Sigmoid colon (tissue), 7 donors: ENCODE data around the gene ZFHX2. TPM values are rescaled to one million over a fixed set of nuclear protein-coding genes. Genes with fewer than 3 reads are reported as not detected.

Experiments
- DNase-seq: peaks from one replicate; pipeline ENCODE4 v3.0.0-alpha.2; 2019
- H3K27ac ChIP-seq, 4 donors: fragments of 200-600 bp; sonication (generic); one replicate each; pipeline ENCODE4 v1.5.1; 2016 to 2019; ENCODE audit warnings: mild to moderate bottlenecking in 1 of 4
- H3K27me3 ChIP-seq, 3 donors: fragments of 200-600 bp; sonication (generic); one replicate each; pipeline ENCODE4 v1.5.1; 2019; ENCODE audit warnings: mild to moderate bottlenecking in 1 of 3
- H3K36me3 ChIP-seq, 4 donors: fragments of 200-600 bp; sonication (generic); one replicate each; pipeline ENCODE4 v1.5.1; 2016 to 2019
- H3K4me1 ChIP-seq, 4 donors: fragments of 200-600 bp; sonication (generic); one replicate each; pipeline ENCODE4 v1.5.1; 2017 to 2019
- H3K4me3 ChIP-seq, 4 donors: fragments of 200-600 bp; sonication (generic); one replicate each; pipeline ENCODE4 v1.5.1; 2017 to 2019; ENCODE audit warnings: mild to moderate bottlenecking in 2 of 4, moderate library complexity in 1 of 4
- H3K9me3 ChIP-seq, 4 donors: fragments of 200-600 bp in 3 of 4; sonication (generic) in 3 of 4; one replicate each; pipeline versions ENCODE4 v1.5.1 to v1.6.1; 2013 to 2019
- CTCF ChIP-seq, 4 experiments: fragments of 450-650 bp in 3 of 4; fragments of 200-600 bp in 1 of 4; IDR thresholded peaks; one replicate each; pipeline ENCODE4 v1.5.1; 2016 to 2019; ENCODE audit warnings: antibody characterized with exemption in 4 of 4, mild to moderate bottlenecking in 3 of 4, moderate library complexity in 2 of 4
- EP300 ChIP-seq, 4 donors: sonication (generic); formaldehyde crosslinking; IDR thresholded peaks; one replicate each; pipeline ENCODE4 v1.6.1; 2017; ENCODE audit warnings: antibody characterized with exemption in 4 of 4
- POLR2A ChIP-seq, 2 donors: fragments of 450-650 bp; IDR thresholded peaks; one replicate each; pipeline ENCODE4 v1.6.1; 2016; ENCODE audit warnings: antibody characterized with exemption in 2 of 2, mild to moderate bottlenecking in 2 of 2, moderate library complexity in 2 of 2
- POLR2AphosphoS5 ChIP-seq, 4 donors: sonication (generic); formaldehyde crosslinking; IDR thresholded peaks; one replicate each; pipeline ENCODE4 v1.6.1; 2017; ENCODE audit warnings: antibody characterized with exemption in 4 of 4
- WGBS, 2 donors: extraction: QIAGEN DNeasy Blood & Tissue Kit; methylation state at CpG; one replicate each; pipeline ENCODE4 v1.1.7; 2013; 5-methylcytosine and 5-hydroxymethylcytosine counted together
- intact Hi-C: fragments of 100-400 bp; cut with DNase I; formaldehyde crosslinking; loops from one replicate; pipeline ENCODE4 v1.15.1; 2023
- polyA plus RNA-seq, 3 donors: library from polyadenylated mRNA; stranded (reverse); fragments of 200-250 nt; gene quantifications; one replicate each; pipeline ENCODE4 v1.2.3, GENCODE V29; 2013
- total RNA-seq, 4 donors: library from RNA; depleted of rRNA; stranded (reverse); fragments of >200 nt; gene quantifications; one replicate each; pipeline ENCODE4 v1.1.0, GENCODE V29; 2016
- donor health status: healthy with polysubstance abuse.
- donor health status: Bipolar disorder and iron deficiency.
- donor health status: healthy.

ZFHX2 gene
- total and polyA plus RNA-seq, 7 donors = under 0.01 to 1.9 (median 0.56) TPM; not detected in 1

- Histone ChIP-seq H3K27me3 (no peaks in the 10 kb centered on the region), H3K36me3 (peaks cover 0 to 13% (median 0%) of the 10 kb centered on the region in 4 donors), H3K4me3 (no peak overlapping the region), H3K9me3 (no peaks in the 10 kb centered on the region), H3K4me1 (peaks cover 0 to 3% (median 1%) of the 10 kb centered on the region in 4 donors), H3K27ac (no peak overlapping the region)
- DNase-seq = no peak
- no peak for TF ChIP-seq EP300 (IDR thresholded peaks at IDR 0.05)
- no peak for TF ChIP-seq POLR2A (IDR thresholded peaks at IDR 0.05)
- TF ChIP-seq CTCF (IDR thresholded peaks at IDR 0.05) = no peak
- intact Hi-C loops = no loop called here
- WGBS, 2 donors = 94 to 96% methylated on average over 16 of the region's 16 CpGs
These were observed 17.7 kb downstream of the ZFHX2 start for GRCh38 chr14:23533652-23534435.

- DNase-seq = no peak
- H3K4me1 ChIP-seq = no peaks in the 10 kb centered on the region
- H3K9me3 ChIP-seq = no peaks in the 10 kb centered on the region
- H3K4me3 ChIP-seq = no peak overlapping the region
- intact Hi-C loops = no loop called here
- no peak for TF ChIP-seq CTCF (IDR thresholded peaks at IDR 0.05)
- TF ChIP-seq EP300 (IDR thresholded peaks at IDR 0.05) = no peak
- no peak for TF ChIP-seq POLR2AphosphoS5 (IDR thresholded peaks at IDR 0.05)
- TF ChIP-seq POLR2A (IDR thresholded peaks at IDR 0.05) = no peak
- no peaks in the 10 kb centered on the region for H3K27me3 ChIP-seq
- H3K27ac ChIP-seq = no peak overlapping the region
- 95 to 96% methylated on average over 7 of the region's 7 CpGs for WGBS, 2 donors
- peaks cover 0 to 13% (median 0%) of the 10 kb centered on the region in 4 donors for H3K36me3 ChIP-seq
These were observed 18.9 kb downstream of the ZFHX2 start for GRCh38 chr14:23532658-23533057.

- Histone ChIP-seq H3K27me3 (no peaks in the 10 kb centered on the region), H3K27ac (no peak overlapping the region), H3K36me3 (peaks cover 0 to 13% (median 0%) of the 10 kb centered on the region in 4 donors), H3K9me3 (no peaks in the 10 kb centered on the region), H3K4me1 (no peaks in the 10 kb centered on the region), H3K4me3 (no peak overlapping the region)
- DNase-seq = no peak
- WGBS, 2 donors = 94 to 95% methylated on average over 12 of the region's 12 CpGs
- intact Hi-C loops = no loop called here
- TF ChIP-seq POLR2AphosphoS5 (IDR thresholded peaks at IDR 0.05) = no peak
- TF ChIP-seq EP300 (IDR thresholded peaks at IDR 0.05) = no peak
- TF ChIP-seq POLR2A (IDR thresholded peaks at IDR 0.05) = no peak
- TF ChIP-seq CTCF (IDR thresholded peaks at IDR 0.05) = no peak
These were observed 20.2 kb downstream of the ZFHX2 start for GRCh38 chr14:23531391-23531790.

- H3K4me1 ChIP-seq = no peaks in the 10 kb centered on the region
- intact Hi-C loops = no loop called here
- TF ChIP-seq POLR2A (IDR thresholded peaks at IDR 0.05) (no peak), EP300 (IDR thresholded peaks at IDR 0.05) (no peak), POLR2AphosphoS5 (IDR thresholded peaks at IDR 0.05) (no peak), CTCF (IDR thresholded peaks at IDR 0.05) (no peak)
- WGBS, 2 donors = 66 to 84% methylated on average over 10 of the region's 10 CpGs
- H3K27ac ChIP-seq = no peak overlapping the region
- H3K27me3 ChIP-seq = no peaks in the 10 kb centered on the region
- peaks cover 0 to 19% (median 0%) of the 10 kb centered on the region in 4 donors for H3K36me3 ChIP-seq
- H3K4me3 ChIP-seq = no peak overlapping the region
- no peak for DNase-seq
- no peaks in the 10 kb centered on the region for H3K9me3 ChIP-seq
These were observed 21.1 kb downstream of the ZFHX2 start for GRCh38 chr14:23530375-23531055.
